ENCODE measurements around the gene CNN1.

The CNN1 gene

GRCh38 chr19:11505032-11505503 lies 33.6 kb upstream of the CNN1 start:
- Histone ChIP-seq H3K4me1 (ENCODE audit: low read length) (no peaks in the 10 kb centered on the region), H3K27me3 (replicated peaks; ENCODE audit: insufficient read depth, low read length) (no peaks in the 10 kb centered on the region), H3K4me2 (ENCODE audit: low read depth, low read length) (peak overlapping the region; percentile 100), H2AFZ (ENCODE audit: low read length) (peak overlapping the region; percentile 76), H3F3A (ENCODE audit: insufficient read depth, low read length) (0 out of 2 replicates have a peak, but pooled peaks cover 5% of the 10 kb centered on the region), H3K9me2 (replicated peaks; ENCODE audit: insufficient read depth, low read length) (no peaks in the 10 kb centered on the region), H3K27ac (ENCODE audit: low read length) (peak overlapping the region; percentile 74; the same call in 1 of the 2 replicates), H3K9me3 (replicated peaks; ENCODE audit: insufficient read depth, low read length) (no peaks in the 10 kb centered on the region), H3K79me2 (ENCODE audit: low read length) (peaks cover 14% of the 10 kb centered on the region), H3K4me3 (ENCODE audit: low read length) (peak overlapping the region; percentile 69), H4K20me1 (ENCODE audit: insufficient read depth, low read length) (no peaks in the 10 kb centered on the region), H3K36me3 (replicated peaks; ENCODE audit: insufficient read depth, low read length) (no peaks in the 10 kb centered on the region), H3K9ac (ENCODE audit: low read length) (peak overlapping the region; percentile 90)
- DNase-seq = peak; percentile 96
- TF ChIP-seq EZH2phosphoT487 (IDR thresholded peaks at IDR 0.05; ENCODE audit: low read length) (no peak), EZH2 (optimal IDR thresholded peaks at IDR 0.05; ENCODE audit: low read depth, low read length) (no peak), CTCF (IDR thresholded peaks at IDR 0.05; ENCODE audit: low read length) (no peak)

- peak within 1 kb of the TSS; percentile 90 for H3K9ac ChIP-seq (ENCODE audit: low read length)
- peak within 1 kb of the TSS; percentile 100 for H3K4me2 ChIP-seq (ENCODE audit: low read depth, low read length)
- H3K9me2 ChIP-seq (replicated peaks; ENCODE audit: insufficient read depth, low read length) = no peaks in the 10 kb centered on the region
- peak within 1 kb of the TSS; percentile 74; the same call in 1 of the 2 replicates for H3K27ac ChIP-seq (ENCODE audit: low read length)
- TF ChIP-seq EZH2 (optimal IDR thresholded peaks at IDR 0.05; ENCODE audit: low read depth, low read length) (no peak), CTCF (IDR thresholded peaks at IDR 0.05; ENCODE audit: low read length) (no peak), EZH2phosphoT487 (IDR thresholded peaks at IDR 0.05; ENCODE audit: low read length) (no peak)
- H3K4me3 ChIP-seq (ENCODE audit: low read length) = peak within 1 kb of the TSS; percentile 69
- H3F3A ChIP-seq (ENCODE audit: insufficient read depth, low read length) = 0 out of 2 replicates have a peak, but pooled peaks cover 5% of the 10 kb centered on the region
- H3K9me3 ChIP-seq (replicated peaks; ENCODE audit: insufficient read depth, low read length) = no peaks in the 10 kb centered on the region
- peaks cover 14% of the 10 kb centered on the region for H3K79me2 ChIP-seq (ENCODE audit: low read length)
- no peaks in the 10 kb centered on the region for H3K27me3 ChIP-seq (replicated peaks; ENCODE audit: insufficient read depth, low read length)
- DNase-seq = peak; percentile 96
- H3K36me3 ChIP-seq (replicated peaks; ENCODE audit: insufficient read depth, low read length) = no peaks in the 10 kb centered on the region
- H2AFZ ChIP-seq (ENCODE audit: low read length) = peak within 1 kb of the TSS; percentile 76
- H3K4me1 ChIP-seq (ENCODE audit: low read length) = no peaks in the 10 kb centered on the region
- no peaks in the 10 kb centered on the region for H4K20me1 ChIP-seq (ENCODE audit: insufficient read depth, low read length)
These were observed 33.0 kb upstream of the CNN1 start, which contains the start of gene ZNF653 for GRCh38 chr19:11505504-11506100. Gene ZNF653 (minus strand): TSS chr19:11505839. CDS start chr19:11505786, 53 bp downstream.

- H3K79me2 ChIP-seq (ENCODE audit: low read length) = peaks cover 14% of the 10 kb centered on the region
- H3K9me3 ChIP-seq (replicated peaks; ENCODE audit: insufficient read depth, low read length) = no peaks in the 10 kb centered on the region
- H3K4me2 ChIP-seq (ENCODE audit: low read depth, low read length) = peak overlapping the region; percentile 100
- H3K9me2 ChIP-seq (replicated peaks; ENCODE audit: insufficient read depth, low read length) = no peaks in the 10 kb centered on the region
- H3K27ac ChIP-seq (ENCODE audit: low read length) = peak overlapping the region; percentile 74; the same call in 1 of the 2 replicates
- no peak for DNase-seq
- H2AFZ ChIP-seq (ENCODE audit: low read length) = peak overlapping the region; percentile 76
- no peaks in the 10 kb centered on the region for H3K36me3 ChIP-seq (replicated peaks; ENCODE audit: insufficient read depth, low read length)
- H3K4me1 ChIP-seq (ENCODE audit: low read length) = no peaks in the 10 kb centered on the region
- TF ChIP-seq EZH2 (optimal IDR thresholded peaks at IDR 0.05; ENCODE audit: low read depth, low read length) (no peak), EZH2phosphoT487 (IDR thresholded peaks at IDR 0.05; ENCODE audit: low read length) (no peak), CTCF (IDR thresholded peaks at IDR 0.05; ENCODE audit: low read length) (no peak)
- no peaks in the 10 kb centered on the region for H4K20me1 ChIP-seq (ENCODE audit: insufficient read depth, low read length)
- peak overlapping the region; percentile 69 for H3K4me3 ChIP-seq (ENCODE audit: low read length)
- no peaks in the 10 kb centered on the region for H3K27me3 ChIP-seq (replicated peaks; ENCODE audit: insufficient read depth, low read length)
- 0 out of 2 replicates have a peak, but pooled peaks cover 5% of the 10 kb centered on the region for H3F3A ChIP-seq (ENCODE audit: insufficient read depth, low read length)
- H3K9ac ChIP-seq (ENCODE audit: low read length) = peak overlapping the region; percentile 90
These were observed 32.5 kb upstream of the CNN1 start for GRCh38 chr19:11506101-11506555.
